ENCODE results near the gene LNPK. TPM values are rescaled to one million over a fixed set of nuclear protein-coding genes. Genes with fewer than 3 reads are reported as not detected.

The LNPK gene
- total RNA-seq, 4 donors from 2014 or later, result 23.0 to 84.4 (median 50.1) TPM

GRCh38 chr2:175948191-175948590 lies 53.9 kb downstream of the LNPK start:
- ATAC-seq, result no peak
- no peaks in the 10 kb centered on the region for H3K4me1 ChIP-seq
- TF ChIP-seq, protein P1, sequence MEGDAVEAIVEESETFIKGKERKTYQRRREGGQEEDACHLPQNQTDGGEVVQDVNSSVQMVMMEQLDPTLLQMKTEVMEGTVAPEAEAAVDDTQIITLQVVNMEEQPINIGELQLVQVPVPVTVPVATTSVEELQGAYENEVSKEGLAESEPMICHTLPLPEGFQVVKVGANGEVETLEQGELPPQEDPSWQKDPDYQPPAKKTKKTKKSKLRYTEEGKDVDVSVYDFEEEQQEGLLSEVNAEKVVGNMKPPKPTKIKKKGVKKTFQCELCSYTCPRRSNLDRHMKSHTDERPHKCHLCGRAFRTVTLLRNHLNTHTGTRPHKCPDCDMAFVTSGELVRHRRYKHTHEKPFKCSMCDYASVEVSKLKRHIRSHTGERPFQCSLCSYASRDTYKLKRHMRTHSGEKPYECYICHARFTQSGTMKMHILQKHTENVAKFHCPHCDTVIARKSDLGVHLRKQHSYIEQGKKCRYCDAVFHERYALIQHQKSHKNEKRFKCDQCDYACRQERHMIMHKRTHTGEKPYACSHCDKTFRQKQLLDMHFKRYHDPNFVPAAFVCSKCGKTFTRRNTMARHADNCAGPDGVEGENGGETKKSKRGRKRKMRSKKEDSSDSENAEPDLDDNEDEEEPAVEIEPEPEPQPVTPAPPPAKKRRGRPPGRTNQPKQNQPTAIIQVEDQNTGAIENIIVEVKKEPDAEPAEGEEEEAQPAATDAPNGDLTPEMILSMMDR (IDR thresholded peaks at IDR 0.05 in 4 of 5, conservative IDR thresholded peaks at IDR 0.05 in 1 of 5), result no peak
- TF ChIP-seq POLR2A (IDR thresholded peaks at IDR 0.05), result no peak
- H3K27ac ChIP-seq, result no peak overlapping the region
- H3K9me3 ChIP-seq, result no peaks in the 10 kb centered on the region
- in situ Hi-C loops (cut with MboI; ENCODE audit: low sequenced_read_pairs in 4 of 4) (no loop called here), intact Hi-C loops (cut with DNase I; ENCODE audit: low total_unique reads) (no loop called here)
- H3K27me3 ChIP-seq, result no peaks in the 10 kb centered on the region
- no peak for DNase-seq
- peaks cover 0 to 30% of the 10 kb centered on the region in 2 donors for H3K36me3 ChIP-seq
- no peak overlapping the region for H3K4me3 ChIP-seq

- no peak for DNase-seq
- in situ Hi-C loops (cut with MboI; ENCODE audit: low sequenced_read_pairs in 4 of 4), result no loop called here
- H3K27me3 ChIP-seq, result no peaks in the 10 kb centered on the region
- TF ChIP-seq, protein P1 (IDR thresholded peaks at IDR 0.05 in 4 of 5, conservative IDR thresholded peaks at IDR 0.05 in 1 of 5), result no peak
- TF ChIP-seq POLR2A (IDR thresholded peaks at IDR 0.05), result no peak
- intact Hi-C loops (cut with DNase I; ENCODE audit: low total_unique reads), result no loop called here
- no peak overlapping the region for H3K4me3 ChIP-seq
- no peaks in the 10 kb centered on the region for H3K9me3 ChIP-seq
- ATAC-seq, result no peak
- H3K4me1 ChIP-seq, result no peaks in the 10 kb centered on the region
- H3K36me3 ChIP-seq, result peaks cover 0 to 34% of the 10 kb centered on the region in 2 donors
- no peak overlapping the region for H3K27ac ChIP-seq
Measured at GRCh38 chr2:175947073-175947472, 55.0 kb downstream of the LNPK start.

DNA sequence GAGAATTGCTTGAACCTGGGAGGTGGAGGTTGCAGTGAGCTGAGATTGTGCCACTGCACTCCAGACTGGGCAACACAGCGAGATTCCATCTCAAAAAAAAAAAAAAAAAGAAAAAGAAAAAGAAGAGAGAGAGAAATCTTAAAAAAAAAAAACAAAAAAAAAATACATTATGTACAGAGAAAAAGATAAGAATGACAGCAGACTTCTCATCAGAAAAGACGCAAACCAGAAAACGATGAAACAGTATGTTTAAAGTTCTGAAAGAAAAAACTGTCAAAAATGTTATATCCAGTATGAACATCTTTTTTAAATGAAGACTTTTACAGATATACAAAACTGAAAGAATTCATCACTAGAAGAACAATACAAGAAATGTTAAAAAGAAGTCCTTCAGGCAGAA lies 60.4 kb downstream of the LNPK start:
- Histone ChIP-seq H3K4me1 (no peaks in the 10 kb centered on the region), H3K36me3 (peaks cover 4 to 57% of the 10 kb centered on the region in 2 donors), H3K9me3 (no peaks in the 10 kb centered on the region), H3K27me3 (no peaks in the 10 kb centered on the region), H3K27ac (no peak overlapping the region), H3K4me3 (no peak overlapping the region)
- no peak for DNase-seq
- no peak for ATAC-seq
- intact Hi-C loops (cut with DNase I; ENCODE audit: low total_unique reads) (no loop called here), in situ Hi-C loops (cut with MboI; ENCODE audit: low sequenced_read_pairs in 4 of 4) (no loop called here)
- TF ChIP-seq POLR2A (IDR thresholded peaks at IDR 0.05), result no peak
- TF ChIP-seq, protein P1 (IDR thresholded peaks at IDR 0.05 in 4 of 5, conservative IDR thresholded peaks at IDR 0.05 in 1 of 5), result no peak

DNA sequence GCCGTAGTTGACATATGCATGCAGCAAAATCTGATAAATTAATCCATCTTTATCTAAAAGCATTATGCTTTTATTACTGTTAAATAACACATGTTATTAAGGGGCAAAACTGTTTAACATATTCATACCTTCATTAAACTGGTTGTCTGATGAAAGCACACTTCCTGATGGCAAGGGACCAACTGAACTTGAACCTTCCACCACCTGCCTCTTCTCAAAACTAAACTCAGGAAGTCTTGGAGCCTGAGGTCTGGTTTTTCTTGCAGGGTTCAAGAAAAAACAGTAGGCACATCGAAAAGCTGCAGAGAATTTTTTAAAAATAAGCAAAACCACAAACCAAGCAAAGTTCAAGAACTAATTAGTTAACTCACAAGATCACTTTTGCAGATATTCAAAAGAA lies 64.9 kb downstream of the LNPK start:
- TF ChIP-seq, protein P1 (IDR thresholded peaks at IDR 0.05 in 4 of 5, conservative IDR thresholded peaks at IDR 0.05 in 1 of 5), result no peak
- TF ChIP-seq POLR2A (IDR thresholded peaks at IDR 0.05), result no peak
- DNase-seq, result no peak
- H3K4me3 ChIP-seq, result no peak overlapping the region
- ATAC-seq, result no peak
- in situ Hi-C loops (cut with MboI; ENCODE audit: low sequenced_read_pairs in 4 of 4), result no loop called here
- intact Hi-C loops (cut with DNase I; ENCODE audit: low total_unique reads), result loop anchor here (10.0 kb wide), 1 partner anchor 772 kb away; the partner anchor contains the start of gene ATF2
- H3K36me3 ChIP-seq, result peaks cover 4 to 35% of the 10 kb centered on the region in 2 donors
- no peak overlapping the region for H3K27ac ChIP-seq
- H3K4me1 ChIP-seq, result no peaks in the 10 kb centered on the region
- H3K9me3 ChIP-seq, result no peaks in the 10 kb centered on the region
- no peaks in the 10 kb centered on the region for H3K27me3 ChIP-seq

Measured in gastrocnemius medialis (tissue), 4 donors.